ENCODE measurements around the gene C1QTNF9. TPM values are rescaled to one million over a fixed set of nuclear protein-coding genes. Genes with fewer than 3 reads are reported as not detected.
A peak's percentile ranks its signal among the peaks of the same experiment; 100 is the strongest.

Gene C1QTNF9
- total RNA-seq, 1 experiment from 2014 or later, result not detected

DNA sequence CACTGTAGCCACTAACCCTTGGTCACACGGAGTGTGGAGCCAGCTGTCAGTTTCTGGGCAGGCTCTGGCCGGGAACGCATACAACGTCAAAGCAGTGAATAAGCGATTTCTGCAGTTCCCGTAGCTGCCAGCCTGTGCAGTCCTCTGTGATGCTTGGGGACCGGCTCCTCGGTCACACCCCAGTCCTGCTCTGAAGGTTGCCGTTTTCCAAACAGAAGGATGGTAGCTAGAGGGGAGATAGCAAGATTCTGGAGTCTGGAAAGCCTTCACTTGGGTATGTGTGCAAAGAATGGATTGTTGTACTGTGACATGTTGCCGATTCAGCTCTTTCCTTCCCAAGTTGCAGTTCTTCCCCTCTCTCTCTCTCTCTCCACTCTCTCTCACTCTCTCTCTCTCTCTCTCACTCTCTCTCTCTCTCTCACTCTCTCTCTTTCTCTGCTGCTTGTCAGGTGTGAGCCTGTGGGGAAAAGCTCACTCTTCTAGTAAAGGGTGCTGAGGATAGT, 38.7 kb upstream of the C1QTNF9 start:
- Mint-ChIP-seq H3K9me3 (no peaks in the 10 kb centered on the region), H3K27me3 (ENCODE audit: low read depth) (no peaks in the 10 kb centered on the region), H3K4me1 (peaks cover 18% of the 10 kb centered on the region), H3K4me3 (no peak overlapping the region), H3K27ac (peak overlapping the region; percentile 67; the same call in 1 of the 2 replicates), H3K36me3 (0 out of 2 replicates have a peak, but pooled peaks cover 2% of the 10 kb centered on the region)
- DNase-seq (ENCODE audit: low spot score) (no peak), ATAC-seq (no peak)
- ChIA-PET CTCF (interaction anchor here (0.7 to 1.0 kb wide), 2 partner anchors 17 to 152 kb away, joined by 3 read pairs; no protein-coding TSS in a partner anchor), POLR2A (no interaction called here)
- TF ChIP-seq FOXJ3 (CRISPR knock-in tag; IDR thresholded peaks at IDR 0.05; ENCODE audit: borderline replicate concordance), result no peak
- TF ChIP-seq ARID4B (CRISPR knock-in tag; IDR thresholded peaks at IDR 0.05; ENCODE audit: borderline replicate concordance), result no peak
- no peak for TF ChIP-seq CBFB (CRISPR knock-in tag; IDR thresholded peaks at IDR 0.05; ENCODE audit: low read depth)
- no peak for TF ChIP-seq CREB1 (CRISPR knock-in tag; IDR thresholded peaks at IDR 0.05)

DNA sequence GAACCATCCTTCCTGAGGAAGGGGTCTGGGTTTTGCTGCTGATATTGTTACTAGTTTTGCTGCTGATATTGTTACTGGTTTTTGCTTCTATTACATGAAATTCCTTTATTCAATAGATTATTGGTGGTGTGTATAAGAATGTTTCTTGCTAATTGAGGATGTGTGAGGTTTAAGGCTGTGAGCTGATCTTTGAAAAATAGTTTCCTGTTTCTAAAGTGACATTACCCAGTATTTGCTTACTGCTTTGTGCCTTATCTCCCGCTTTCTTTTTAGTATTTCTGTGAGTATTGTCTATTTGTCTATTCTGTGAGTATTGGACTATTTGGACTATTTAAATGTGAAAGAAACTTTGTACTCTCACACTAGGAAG, 38.2 kb upstream of the C1QTNF9 start:
- ATAC-seq (no peak), DNase-seq (ENCODE audit: low spot score) (no peak)
- Mint-ChIP-seq H3K4me3 (no peak overlapping the region), H3K9me3 (0 out of 2 replicates have a peak, but pooled peaks cover under 1% of the 10 kb centered on the region), H3K4me1 (peaks cover 18% of the 10 kb centered on the region), H3K27ac (0 out of 2 replicates have a peak overlapping the region, but pooled peaks have one; percentile 67), H3K36me3 (0 out of 2 replicates have a peak, but pooled peaks cover 3% of the 10 kb centered on the region), H3K27me3 (ENCODE audit: low read depth) (no peaks in the 10 kb centered on the region)
- ChIA-PET POLR2A (no interaction called here), CTCF (interaction anchor here (1.0 kb wide), 1 partner anchor 17 kb away, joined by 3 read pairs; no protein-coding TSS in a partner anchor)
- no peak for TF ChIP-seq RELA (CRISPR knock-in tag; IDR thresholded peaks at IDR 0.05; ENCODE audit: borderline replicate concordance)
- no peak for TF ChIP-seq EMX1 (CRISPR knock-in tag; IDR thresholded peaks at IDR 0.05)
- TF ChIP-seq, protein P1, sequence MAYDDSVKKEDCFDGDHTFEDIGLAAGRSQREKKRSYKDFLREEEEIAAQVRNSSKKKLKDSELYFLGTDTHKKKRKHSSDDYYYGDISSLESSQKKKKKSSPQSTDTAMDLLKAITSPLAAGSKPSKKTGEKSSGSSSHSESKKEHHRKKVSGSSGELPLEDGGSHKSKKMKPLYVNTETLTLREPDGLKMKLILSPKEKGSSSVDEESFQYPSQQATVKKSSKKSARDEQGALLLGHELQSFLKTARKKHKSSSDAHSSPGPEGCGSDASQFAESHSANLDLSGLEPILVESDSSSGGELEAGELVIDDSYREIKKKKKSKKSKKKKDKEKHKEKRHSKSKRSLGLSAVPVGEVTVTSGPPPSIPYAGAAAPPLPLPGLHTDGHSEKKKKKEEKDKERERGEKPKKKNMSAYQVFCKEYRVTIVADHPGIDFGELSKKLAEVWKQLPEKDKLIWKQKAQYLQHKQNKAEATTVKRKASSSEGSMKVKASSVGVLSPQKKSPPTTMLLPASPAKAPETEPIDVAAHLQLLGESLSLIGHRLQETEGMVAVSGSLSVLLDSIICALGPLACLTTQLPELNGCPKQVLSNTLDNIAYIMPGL (CRISPR knock-in tag; IDR thresholded peaks at IDR 0.05), result no peak
- no peak for TF ChIP-seq ZBTB21 (CRISPR knock-in tag; IDR thresholded peaks at IDR 0.05; ENCODE audit: borderline replicate concordance)

- Mint-ChIP-seq H3K9me3 (peaks cover 5% of the 10 kb centered on the region; the same call in 1 of the 2 replicates), H3K4me3 (no peak overlapping the region), H3K27me3 (ENCODE audit: low read depth) (no peaks in the 10 kb centered on the region), H3K36me3 (0 out of 2 replicates have a peak, but pooled peaks cover 5% of the 10 kb centered on the region), H3K4me1 (peaks cover 18% of the 10 kb centered on the region), H3K27ac (no peak overlapping the region)
- ATAC-seq, result no peak; the same call in 1 of the 2 replicates
- ChIA-PET CTCF (interaction anchor here (1.0 to 1.1 kb wide), 2 partner anchors 16 to 44 kb away, joined by 3 to 5 read pairs; no protein-coding TSS in a partner anchor), POLR2A (no interaction called here)
- no peak for DNase-seq (ENCODE audit: low spot score)
- TF ChIP-seq RORB (CRISPR knock-in tag; IDR thresholded peaks at IDR 0.05), result no peak
- TF ChIP-seq, protein P2, sequence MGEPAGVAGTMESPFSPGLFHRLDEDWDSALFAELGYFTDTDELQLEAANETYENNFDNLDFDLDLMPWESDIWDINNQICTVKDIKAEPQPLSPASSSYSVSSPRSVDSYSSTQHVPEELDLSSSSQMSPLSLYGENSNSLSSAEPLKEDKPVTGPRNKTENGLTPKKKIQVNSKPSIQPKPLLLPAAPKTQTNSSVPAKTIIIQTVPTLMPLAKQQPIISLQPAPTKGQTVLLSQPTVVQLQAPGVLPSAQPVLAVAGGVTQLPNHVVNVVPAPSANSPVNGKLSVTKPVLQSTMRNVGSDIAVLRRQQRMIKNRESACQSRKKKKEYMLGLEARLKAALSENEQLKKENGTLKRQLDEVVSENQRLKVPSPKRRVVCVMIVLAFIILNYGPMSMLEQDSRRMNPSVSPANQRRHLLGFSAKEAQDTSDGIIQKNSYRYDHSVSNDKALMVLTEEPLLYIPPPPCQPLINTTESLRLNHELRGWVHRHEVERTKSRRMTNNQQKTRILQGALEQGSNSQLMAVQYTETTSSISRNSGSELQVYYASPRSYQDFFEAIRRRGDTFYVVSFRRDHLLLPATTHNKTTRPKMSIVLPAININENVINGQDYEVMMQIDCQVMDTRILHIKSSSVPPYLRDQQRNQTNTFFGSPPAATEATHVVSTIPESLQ (CRISPR knock-in tag; IDR thresholded peaks at IDR 0.05), result no peak
- no peak for TF ChIP-seq PRDM15 (CRISPR knock-in tag; IDR thresholded peaks at IDR 0.05)
- TF ChIP-seq ZBTB43 (CRISPR knock-in tag; IDR thresholded peaks at IDR 0.05), result no peak
- TF ChIP-seq PRRX2 (CRISPR knock-in tag; IDR thresholded peaks at IDR 0.05), result no peak
- TF ChIP-seq GABPB1 (CRISPR knock-in tag; IDR thresholded peaks at IDR 0.05), result peak; percentile 16; the same call in 1 of the 2 replicates
These were observed 37.6 kb upstream of the C1QTNF9 start for GRCh38 chr13:24271601-24272451.

All from WTC11 (cell line).